Hematopoietic multipotent progenitor cell treated with erythropoietin and hydrocortisone succinate and interleukin-3 and kit ligand, for 17 days (in vitro differentiated cells): ENCODE results near the gene ITIH5.
"Not testable (repeated sequence)": the region's sequence is repeated elsewhere in the genome, so short reads cannot be mapped to it uniquely, and the experiment has no call there.

ENCODE experiments used
- DNase-seq: peaks from one replicate; pipeline ENCODE4 v3.0.0-alpha.2; 2015; ENCODE audit warnings: low spot score

The ITIH5 gene

DNA sequence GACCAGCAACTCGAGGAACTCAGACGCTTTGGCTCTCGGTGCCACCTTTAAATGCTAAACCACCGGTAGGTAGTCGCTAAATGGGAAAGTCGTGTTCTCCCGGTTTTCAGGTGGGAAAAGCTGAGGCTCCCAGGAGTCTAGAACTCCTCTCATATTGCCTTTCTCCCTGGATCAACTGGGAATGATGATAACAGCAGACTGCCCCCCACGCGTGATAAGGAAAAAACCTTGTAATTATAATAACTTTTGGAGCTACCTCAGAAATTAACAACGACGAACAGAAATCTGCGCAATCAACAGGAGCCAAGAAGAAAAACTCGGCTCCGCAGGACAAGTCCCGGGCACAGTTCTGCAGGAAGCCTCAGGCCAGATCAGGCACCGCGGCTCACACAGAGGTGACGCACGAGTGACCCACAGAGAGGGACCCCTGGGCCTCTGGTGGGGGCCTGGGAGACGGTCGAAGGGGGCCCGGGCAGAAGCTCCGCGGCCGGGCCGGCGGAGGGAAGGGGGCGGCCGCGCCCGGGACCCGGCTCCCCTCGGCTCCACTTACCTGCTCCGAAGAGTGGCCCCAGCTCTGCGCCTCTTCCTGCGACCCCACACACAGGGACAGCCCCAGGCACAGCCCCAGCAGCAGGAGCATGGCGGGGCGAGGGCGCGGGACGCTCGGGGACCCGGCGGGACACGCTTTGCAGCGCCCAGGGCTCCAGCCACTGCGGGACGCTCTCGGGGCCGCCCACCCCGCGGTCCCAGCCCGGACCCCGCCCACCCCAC is at the start of gene ITIH5:
Gene ITIH5 (minus strand): TSS at position 714 of the 771 bp plus-strand sequence. CDS start 74 bp downstream, at position 640.
- DNase-seq = no peak

DNA sequence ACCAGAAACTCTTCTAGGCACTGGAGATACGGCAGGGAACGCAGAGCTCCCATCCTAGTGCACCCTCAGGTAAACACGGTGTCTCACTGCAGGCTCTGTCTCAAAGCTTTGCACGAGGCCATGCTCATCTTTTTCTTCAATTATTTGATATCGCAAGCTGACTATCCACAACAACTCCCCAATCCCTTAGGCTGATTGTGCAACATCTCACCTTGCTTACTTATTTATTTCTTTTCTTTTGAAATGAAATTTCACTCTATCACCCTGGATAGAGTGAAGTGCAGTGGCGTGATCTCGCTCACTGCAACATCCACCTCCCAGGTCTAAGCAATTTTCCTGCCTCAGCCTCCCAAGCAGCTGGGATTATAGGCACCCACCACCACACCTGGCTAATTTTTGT is 48.7 kb upstream of the ITIH5 start:
- no peak for DNase-seq

- not testable (repeated sequence) for DNase-seq
Measured at GRCh38 chr10:7711075-7711474, 44.3 kb upstream of the ITIH5 start.

GRCh38 chr10:7710446-7710845 is 43.7 kb upstream of the ITIH5 start:
- no peak for DNase-seq

DNA sequence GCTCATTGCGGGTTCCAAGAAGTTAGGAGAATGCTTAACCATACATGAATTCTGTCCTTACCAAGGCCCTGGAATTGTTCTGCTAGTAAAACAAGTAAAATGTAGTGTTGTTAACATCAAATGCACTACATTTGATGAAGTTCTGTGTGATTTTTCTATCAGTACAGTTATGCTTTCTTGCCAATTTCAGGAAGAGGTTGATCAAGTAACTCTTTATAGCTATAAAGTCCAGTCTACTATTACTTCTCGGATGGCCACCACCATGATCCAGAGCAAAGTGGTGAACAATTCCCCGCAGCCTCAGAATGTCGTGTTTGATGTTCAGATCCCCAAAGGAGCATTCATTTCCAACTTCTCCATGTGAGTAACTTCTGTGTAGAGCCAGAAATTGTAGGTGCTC is 42.1 kb upstream of the ITIH5 start:
- no peak for DNase-seq

- DNase-seq = no peak
Measured at GRCh38 chr10:7707858-7708622, 41.3 kb upstream of the ITIH5 start.

DNA sequence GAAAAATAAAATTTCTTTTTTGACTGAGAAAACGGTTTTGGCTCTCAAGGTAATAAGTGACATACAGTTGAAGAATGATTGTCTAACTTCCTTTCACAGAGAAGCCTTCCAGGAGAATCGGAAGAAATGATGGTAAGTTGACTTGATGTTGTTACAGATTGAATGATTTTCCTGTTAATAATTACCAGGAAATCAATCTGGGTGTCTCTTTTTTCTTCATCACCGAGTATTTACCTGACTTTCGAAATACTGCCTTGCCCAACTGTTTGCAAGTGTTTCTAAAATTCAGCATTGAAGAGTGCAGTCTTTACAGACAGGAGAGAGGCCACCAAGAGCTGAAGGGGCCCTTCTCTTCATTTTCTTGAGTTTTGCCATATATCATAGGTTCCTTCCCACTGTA is 40.3 kb upstream of the ITIH5 start:
- DNase-seq = no peak

DNA sequence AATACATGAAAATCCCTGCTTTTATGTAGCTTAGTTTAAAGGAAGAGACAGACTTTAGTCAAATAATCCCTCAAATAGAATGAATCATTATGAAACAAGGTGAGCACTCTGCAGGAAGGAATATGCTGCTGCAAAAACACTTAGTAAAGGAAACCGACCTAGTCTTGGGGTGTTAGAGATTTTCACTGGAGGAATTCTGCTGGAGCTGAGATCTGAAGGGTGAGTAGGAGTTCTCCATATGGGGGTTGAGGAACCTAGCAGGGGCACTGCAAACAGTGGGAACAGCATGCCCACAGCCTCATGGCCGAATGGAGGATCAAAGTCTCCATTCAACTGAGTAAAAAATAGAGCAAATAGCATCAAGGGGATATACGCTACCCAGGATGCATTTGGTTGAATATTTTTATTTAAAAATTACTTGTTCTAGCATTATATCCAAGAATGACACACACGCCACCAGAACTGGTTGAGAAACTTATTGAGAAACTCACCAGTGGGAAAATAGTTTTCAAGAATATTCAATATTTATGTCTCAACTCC is 39.8 kb upstream of the ITIH5 start:
- DNase-seq = no peak

- no peak for DNase-seq
Measured at GRCh38 chr10:7705341-7705740, 38.6 kb upstream of the ITIH5 start.

DNA sequence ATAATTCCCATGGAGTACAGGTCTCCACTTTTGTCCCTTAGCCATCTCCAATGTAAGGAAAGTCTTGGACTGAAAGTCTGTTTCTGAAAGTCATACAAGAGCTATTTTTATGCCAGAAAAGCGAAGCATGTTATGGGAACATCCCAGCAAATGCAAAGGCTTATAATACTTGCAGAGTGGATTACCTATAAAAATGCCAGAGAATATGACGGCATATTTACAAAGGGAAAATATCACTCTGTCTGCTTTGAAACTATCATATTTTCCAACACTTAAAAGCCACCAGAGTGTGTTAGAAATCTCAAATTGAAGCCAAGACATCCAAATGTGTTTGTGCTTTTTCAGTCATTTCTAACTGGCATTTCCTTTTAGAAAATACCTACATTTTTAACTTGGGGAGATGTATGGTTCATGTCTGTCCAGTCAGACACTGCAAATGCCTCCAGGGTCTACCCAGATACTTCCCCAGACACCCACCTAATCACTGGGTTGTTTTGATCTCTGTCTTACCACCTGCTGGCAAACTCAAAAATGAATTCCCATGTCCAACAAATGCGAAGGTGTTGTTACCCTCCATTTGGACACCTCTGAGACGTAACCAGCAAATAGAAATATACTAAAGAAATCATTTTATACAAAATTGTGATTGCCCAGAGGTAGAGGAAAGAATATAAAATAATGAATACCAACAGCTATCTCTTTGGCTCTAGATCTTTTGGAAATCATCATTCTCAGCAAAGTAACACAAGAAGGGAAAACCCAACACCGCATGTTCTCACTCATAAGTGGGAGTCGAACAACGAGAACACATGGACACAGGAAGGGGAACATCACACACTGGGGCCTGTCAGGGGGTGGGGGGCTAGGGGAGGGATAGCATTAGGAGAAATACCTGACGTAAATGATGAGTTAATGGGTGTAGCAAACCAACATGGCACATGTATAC is 37.6 kb upstream of the ITIH5 start:
- DNase-seq = no peak

- DNase-seq = no peak
Measured at GRCh38 chr10:7703140-7703539, 36.4 kb upstream of the ITIH5 start, which contains the start of gene ITIH2. Gene ITIH2, plus strand, starts transcription at chr10:7703316. Its CDS starts 119 bp downstream, at chr10:7703435.

DNA sequence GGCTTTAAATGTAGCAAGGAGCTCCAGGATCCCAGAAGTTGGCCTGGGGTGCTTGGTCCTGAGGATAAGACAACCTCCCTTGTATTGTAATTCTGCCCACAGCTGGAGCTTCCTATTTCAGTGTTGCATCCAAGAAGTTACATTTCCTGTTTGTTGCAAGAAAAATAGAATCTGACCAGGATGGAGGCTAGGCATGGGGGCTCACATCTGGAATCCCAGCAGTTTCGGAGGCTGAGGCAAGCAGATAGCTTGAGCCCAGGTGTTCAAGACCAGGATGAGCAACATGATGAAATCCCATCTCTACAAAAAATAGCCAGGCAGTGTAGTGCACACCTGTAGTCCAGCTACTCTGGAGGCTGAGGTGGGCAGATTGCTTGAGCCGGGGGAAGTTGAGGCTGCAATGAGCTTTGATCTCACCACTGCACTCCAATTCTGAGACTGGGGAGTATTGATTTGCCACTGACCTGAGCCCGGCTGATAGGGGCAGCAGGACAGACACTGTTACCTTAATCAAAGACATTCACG is 35.6 kb upstream of the ITIH5 start:
- no peak for DNase-seq

DNA sequence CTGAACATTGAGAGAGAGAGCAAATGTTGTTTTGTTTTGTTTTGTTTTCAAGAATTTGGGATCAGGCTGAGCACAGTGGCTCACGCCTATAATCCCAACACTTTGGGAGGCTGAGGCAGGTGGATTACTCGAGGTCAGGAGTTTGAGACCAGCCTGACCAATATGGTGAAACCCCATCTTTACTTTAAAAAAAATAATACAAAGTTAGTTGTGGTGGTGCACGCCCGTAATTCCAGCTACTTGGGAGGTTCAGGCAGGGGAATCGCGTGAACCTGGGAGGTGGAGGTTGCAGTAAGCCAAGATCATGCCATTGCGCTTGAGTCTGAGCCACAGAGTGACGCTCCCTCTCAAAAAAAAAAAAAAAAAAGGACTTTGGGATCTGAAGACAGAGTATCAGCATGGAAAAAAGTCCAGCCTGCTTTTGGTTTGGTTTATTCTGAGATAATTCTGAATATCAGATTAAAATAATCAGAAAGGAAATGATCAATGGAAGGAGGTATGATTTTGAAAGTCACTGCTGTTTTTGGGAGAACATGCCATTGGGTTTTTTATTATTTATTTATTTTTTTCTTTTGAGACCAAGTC is 34.5 kb upstream of the ITIH5 start:
- DNase-seq = no peak

DNA sequence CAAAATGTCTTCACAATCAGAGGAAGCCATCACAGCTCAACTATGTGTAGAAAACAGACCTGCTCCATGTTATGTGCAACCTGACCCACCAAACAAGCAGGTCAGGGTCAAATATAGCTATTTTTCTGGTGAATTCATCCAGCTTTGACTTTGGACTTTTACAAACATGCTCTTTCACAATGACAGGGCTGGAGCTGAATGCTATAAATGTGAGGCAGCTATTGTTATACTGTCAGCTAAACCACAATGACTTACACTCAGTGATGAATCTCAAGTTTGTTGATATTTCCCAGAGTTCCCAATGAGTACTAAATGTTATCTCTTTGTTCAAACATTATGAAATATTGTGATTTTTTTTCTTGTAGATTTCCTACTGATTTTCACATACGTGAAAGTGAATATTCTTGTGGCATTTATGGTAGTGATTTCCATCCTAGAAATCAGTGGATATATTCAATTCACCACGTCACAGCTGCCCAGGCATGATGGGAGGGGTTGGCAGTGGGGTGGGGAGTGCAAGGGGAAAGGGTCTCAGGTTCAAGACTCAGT is 33.9 kb upstream of the ITIH5 start:
- no peak for DNase-seq

- DNase-seq = no peak
Measured at GRCh38 chr10:7697426-7697825, 30.7 kb upstream of the ITIH5 start.

DNA sequence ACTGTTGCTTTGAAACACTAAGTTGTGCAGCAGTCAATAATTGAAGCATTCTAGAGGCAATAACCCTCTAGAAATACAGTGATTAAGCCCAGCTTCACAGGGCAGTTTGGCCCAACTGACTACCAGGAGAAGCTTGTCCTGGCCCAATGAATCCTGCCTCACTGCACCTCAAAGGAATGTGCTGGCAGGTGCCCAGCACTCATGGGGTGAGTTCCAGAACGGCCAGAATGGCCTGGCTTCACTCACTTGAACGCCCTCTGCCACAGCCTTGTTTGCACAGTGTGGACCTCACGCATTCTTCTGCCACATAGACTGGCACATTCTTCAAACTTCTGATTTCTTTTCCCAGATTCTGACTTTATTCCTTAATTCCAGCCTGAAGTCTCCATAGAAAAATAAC is 29.8 kb upstream of the ITIH5 start:
- no peak for DNase-seq

DNA sequence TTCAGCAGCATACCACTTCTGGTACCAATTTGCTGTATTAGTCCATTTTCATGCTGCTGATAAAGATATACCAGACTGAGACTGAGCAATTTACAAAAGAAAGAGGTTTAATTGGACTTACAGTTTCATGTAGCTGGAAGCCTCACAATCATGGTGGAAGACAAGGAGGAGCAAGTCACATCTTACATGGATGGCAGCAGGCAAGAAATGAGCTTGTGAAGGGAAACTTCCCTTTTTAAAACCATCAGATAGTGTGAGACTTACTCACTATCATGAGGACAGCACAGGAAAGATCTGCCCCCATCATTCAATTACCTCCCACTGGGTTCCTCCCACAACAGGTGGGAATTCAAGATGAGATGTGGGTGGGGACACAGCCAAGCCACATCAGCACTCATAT is 26.4 kb upstream of the ITIH5 start:
- not testable (repeated sequence) for DNase-seq

- DNase-seq = not testable (repeated sequence)
Measured at GRCh38 chr10:7692368-7692767, 25.6 kb upstream of the ITIH5 start.

DNA sequence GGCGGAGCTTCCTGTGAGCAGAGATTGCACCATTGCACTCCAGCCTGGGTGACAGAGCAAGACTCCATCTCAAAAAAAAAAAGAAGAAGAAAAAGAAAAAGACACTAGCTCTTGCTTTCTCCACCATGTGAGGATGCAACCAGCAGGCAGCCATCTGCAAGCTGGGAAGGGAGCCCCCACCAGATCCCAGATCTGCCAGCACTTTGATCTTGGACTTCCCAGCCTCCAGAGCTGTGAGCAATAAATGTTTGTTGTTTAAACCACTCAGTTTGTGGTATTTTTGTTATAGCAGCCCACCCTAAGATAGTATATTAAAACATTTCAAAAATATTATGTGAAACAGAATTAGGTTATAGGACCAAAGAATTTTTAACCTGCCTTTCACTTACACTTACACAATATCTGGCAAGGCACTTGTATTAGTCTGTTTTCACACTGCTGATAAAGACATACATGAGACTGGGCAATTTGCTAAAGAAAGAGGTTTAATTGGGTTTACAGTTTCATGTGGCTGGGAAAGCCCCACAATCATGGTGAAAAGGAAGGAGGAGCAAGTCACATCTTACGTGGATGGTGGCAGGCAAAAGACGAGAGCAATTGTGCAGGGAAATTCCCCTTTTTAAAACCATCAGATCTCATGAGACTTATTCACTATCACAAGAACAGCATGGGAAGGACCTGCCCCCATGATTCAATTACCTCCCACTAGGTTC is 24.3 kb upstream of the ITIH5 start:
- not testable (repeated sequence) for DNase-seq

- no peak for DNase-seq
Measured at GRCh38 chr10:7689591-7689990, 22.8 kb upstream of the ITIH5 start.
